Skeletal muscle tissue (tissue), 4 donors: Measurements from ENCODE around the gene PRUNE1. TPM values are rescaled to one million over a fixed set of nuclear protein-coding genes. Genes with fewer than 3 reads are reported as not detected.
A peak's percentile ranks its signal among the peaks of the same experiment; 100 is the strongest.

Experiments
- H3K27ac ChIP-seq: one replicate; pipeline ENCODE4 v1.7.0; 2013; ENCODE audit warnings: mild to moderate bottlenecking, low read depth, low read length, inconsistent platforms
- H3K27me3 ChIP-seq, 3 donors: one replicate each; pipeline ENCODE4 v1.7.0; 2013; ENCODE audit warnings: low read length in 3 of 3; ENCODE audit not compliant: control insufficient read depth in 3 of 3, insufficient read depth in 3 of 3
- H3K36me3 ChIP-seq, 3 donors: one replicate each; pipeline ENCODE4 v1.7.0; 2013; ENCODE audit warnings: low read length in 3 of 3; ENCODE audit not compliant: control insufficient read depth in 3 of 3, insufficient read depth in 3 of 3
- H3K4me1 ChIP-seq, 3 donors: one replicate each; pipeline ENCODE4 v1.7.0; 2013; ENCODE audit warnings: low read length in 3 of 3, mild to moderate bottlenecking in 3 of 3; ENCODE audit not compliant: control insufficient read depth in 3 of 3, insufficient read depth in 3 of 3
- H3K4me3 ChIP-seq, 3 donors: one replicate each; pipeline ENCODE4 v1.7.0; 2013; ENCODE audit warnings: low read length in 3 of 3
- H3K9ac ChIP-seq, 3 donors: one replicate each; pipeline ENCODE4 v1.7.0; 2013; ENCODE audit warnings: low read length in 3 of 3, mild to moderate bottlenecking in 3 of 3, moderate library complexity in 2 of 3, low read depth in 1 of 3
- H3K9me3 ChIP-seq, 3 donors: one replicate each; pipeline ENCODE4 v1.7.0; 2013; ENCODE audit warnings: low read length in 3 of 3; ENCODE audit not compliant: control insufficient read depth in 3 of 3
- total RNA-seq: library from RNA; depleted of rRNA; stranded (reverse); fragments of >200 nt; gene quantifications from one replicate; pipeline ENCODE4 v1.2.3, GENCODE V29; 2014
- donor health status: Osteomylitis.

Gene PRUNE1
- total RNA-seq, 1 donor from 2014 or later = 9.9 TPM

DNA sequence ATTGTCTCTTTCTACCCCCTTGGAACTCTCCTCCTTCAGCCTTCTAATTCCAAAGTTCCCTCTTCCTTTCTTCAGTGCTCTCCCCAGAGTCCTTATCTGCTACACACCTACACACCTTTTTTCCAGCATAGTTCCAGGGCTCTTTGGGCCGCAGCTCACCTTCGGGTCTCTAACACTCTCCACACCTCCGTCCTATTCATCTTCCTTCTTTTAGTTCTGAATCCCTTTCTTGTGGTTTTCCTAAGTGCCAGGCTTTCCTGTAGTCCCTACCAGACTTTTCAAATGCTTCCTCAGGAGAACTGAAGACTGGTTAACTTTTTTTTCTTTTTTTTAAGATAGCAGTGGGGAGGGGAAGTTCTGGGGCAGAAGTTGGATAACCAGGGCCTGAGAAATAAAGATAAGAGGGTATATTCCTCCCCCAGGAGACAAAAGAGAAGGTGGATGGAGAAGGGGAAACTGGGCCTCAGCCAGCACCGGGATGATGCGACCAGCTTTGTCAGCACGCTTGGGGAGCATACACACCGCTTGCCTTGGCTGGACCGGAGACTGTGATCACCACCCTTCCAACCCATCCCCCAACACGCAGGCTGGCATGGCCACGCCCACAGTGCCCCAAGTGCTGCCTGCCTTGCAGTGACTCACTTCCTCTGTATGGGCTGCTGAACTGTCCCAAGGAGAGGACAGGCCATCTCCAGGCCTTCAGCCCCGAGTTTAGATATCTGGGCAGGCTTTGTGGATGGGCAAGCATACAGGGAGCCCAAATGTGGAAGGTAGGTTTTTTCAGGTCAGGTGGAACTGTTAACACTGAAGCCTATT, 31.2 kb upstream of the PRUNE1 start:
- Histone ChIP-seq H3K4me1 (peaks cover 26 to 39% (median 33%) of the 10 kb centered on the region in 3 donors), H3K27me3 (no peaks in the 10 kb centered on the region), H3K36me3 (peaks cover 0 to 2% (median 0%) of the 10 kb centered on the region in 3 donors), H3K9ac (peak overlapping the region; percentile 7 to 45 (median 40)), H3K4me3 (peak overlapping the region in 2 of 3 donors; percentile 30 to 49), H3K9me3 (no peaks in the 10 kb centered on the region), H3K27ac (peak overlapping the region; percentile 66)

DNA sequence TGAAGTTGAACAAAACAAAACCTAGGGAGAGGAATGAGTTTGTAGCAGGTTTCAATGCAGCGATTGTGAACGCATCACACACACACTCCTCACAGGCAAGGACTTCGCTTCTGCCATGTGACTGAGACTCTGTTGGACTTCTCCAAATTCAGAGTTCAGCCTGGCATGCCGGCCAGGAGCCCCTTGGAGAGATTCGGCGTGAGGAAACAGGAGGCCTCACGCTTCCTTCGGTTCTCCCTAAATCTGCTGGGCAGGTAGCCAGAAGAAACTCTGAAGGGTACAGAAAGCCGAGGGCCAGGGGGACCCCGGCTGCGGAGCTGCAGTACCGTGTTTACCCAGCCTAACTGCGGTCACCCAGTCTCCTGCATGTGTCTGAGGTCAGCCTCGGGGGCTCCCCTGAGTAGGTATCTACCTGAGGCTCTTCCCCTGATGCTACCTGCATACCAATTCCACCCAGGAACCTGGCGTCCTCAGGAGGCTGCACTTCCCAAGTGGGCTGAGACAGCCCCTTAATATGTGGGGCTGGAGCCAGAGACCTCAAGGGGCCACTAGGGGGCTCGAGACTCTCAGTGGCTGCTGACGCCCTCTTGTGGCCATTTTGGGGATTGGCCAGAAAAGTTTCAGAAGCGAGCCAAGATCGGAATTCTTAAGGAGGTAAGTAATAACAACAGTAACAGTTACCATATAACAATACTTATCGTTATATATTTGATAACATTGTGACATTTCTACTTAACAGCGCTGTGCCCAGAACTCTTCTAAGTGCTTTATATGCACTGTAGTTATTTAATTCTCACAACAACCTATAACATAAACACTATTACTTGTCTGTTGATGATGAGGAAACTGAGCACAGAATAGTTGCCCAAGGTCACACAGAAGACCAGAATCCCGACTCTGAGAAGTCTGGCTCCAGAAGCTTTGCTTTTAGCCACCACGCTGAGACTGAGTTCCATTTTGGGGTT, 28.9 kb upstream of the PRUNE1 start:
- Histone ChIP-seq H3K4me3 (peak overlapping the region in 1 of 3 donors; percentile 14), H3K4me1 (peaks cover 9 to 20% (median 15%) of the 10 kb centered on the region in 3 donors), H3K36me3 (no peaks in the 10 kb centered on the region), H3K9me3 (no peaks in the 10 kb centered on the region), H3K27me3 (no peaks in the 10 kb centered on the region), H3K27ac (no peak overlapping the region), H3K9ac (peak overlapping the region in 2 of 3 donors; percentile 10 to 50)

DNA sequence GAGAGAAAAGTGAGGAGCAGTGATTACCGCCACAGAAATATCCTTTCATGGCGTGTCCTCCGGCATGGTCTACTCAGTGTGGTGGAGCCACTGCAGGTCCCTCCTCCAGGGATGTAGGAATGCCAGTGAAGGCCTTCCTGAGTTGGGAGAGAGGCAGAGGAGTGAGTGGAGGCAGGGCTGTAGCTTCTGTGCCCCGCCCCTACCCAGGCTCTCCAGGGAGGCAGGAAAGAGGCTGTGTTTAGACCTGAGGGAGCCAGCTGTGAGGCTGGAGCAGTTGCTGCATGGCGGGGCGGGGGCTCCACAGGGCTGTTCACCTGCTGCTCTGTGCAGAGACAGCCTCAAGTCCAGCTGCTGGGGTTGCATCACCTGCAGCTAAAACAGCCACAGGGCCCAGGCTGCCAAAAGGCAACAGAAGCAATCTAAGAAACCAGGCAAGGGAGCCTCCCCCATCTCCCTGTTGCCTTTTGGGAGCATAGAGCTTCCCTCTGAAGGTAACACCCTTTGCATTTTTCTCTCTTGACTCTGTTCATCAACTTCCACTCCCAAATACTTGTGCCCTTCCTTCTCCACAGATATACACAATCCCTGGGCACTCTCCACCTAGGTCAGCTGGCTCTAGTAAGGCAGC, 27.0 kb upstream of the PRUNE1 start:
- Histone ChIP-seq H3K27ac (no peak overlapping the region), H3K36me3 (no peaks in the 10 kb centered on the region)

DNA sequence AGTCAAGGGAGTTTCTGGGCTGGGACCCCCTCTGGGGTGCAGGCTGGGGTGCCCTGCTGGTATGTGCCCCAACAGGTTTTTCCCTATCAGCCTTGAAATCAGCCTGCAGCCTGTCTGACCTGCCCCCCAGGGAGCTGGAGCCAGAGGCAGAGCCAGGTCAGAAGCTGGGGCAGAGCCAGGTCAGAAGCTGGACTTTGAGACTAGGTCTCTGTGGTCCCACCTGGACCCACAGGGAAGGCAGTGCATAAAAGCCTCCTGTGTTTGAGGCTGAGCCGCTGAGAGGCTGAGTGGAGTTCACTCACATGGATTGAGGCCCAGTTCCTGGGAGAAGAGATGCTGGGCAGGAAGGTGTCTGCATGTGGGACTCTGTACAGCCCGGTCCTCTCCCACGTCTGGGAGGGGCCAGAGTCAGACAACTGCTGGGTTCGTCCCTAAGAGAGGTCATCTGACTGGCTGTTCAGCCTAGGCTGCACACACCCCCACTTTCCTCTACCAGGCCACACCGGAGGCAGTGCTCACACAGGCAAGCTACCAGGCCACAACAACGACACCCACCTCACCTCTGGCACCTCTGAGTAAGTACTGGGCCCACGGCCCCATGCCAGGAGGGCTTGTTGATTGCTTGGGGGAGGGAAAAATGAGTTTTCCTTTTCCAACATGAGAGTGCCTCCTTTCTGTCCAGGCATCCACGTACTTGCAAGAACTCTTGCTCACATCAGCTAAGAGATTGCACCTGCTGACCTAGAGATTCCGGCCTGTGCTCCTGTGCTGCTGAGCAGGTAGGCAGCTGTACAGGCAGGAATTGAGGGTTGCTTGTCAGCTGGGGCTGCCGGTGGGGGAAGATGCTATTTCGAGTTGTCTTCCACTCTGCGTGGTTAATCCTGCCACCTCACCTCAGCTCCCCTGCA, 26.2 kb upstream of the PRUNE1 start, which contains the start of gene ANXA9:
ANXA9 (plus strand) TSS at position 488 of the 908 bp plus-strand sequence. CDS start 814 bp downstream, outside the sequence.
- Histone ChIP-seq H3K27ac (no peak within 1 kb of the TSS), H3K4me1 (peaks cover 12 to 15% (median 13%) of the 10 kb centered on the region in 3 donors), H3K27me3 (no peaks in the 10 kb centered on the region), H3K4me3 (no peak within 1 kb of the TSS), H3K36me3 (no peaks in the 10 kb centered on the region), H3K9me3 (no peaks in the 10 kb centered on the region), H3K9ac (peak within 1 kb of the TSS in 1 of 3 donors; percentile 33)

More for the DNA sequence above, 27.0 kb upstream of the PRUNE1 start:
- Histone ChIP-seq H3K9me3 (no peaks in the 10 kb centered on the region), H3K4me3 (no peak overlapping the region), H3K9ac (no peak overlapping the region), H3K27me3 (no peaks in the 10 kb centered on the region), H3K4me1 (peaks cover 12 to 17% (median 13%) of the 10 kb centered on the region in 3 donors)

DNA sequence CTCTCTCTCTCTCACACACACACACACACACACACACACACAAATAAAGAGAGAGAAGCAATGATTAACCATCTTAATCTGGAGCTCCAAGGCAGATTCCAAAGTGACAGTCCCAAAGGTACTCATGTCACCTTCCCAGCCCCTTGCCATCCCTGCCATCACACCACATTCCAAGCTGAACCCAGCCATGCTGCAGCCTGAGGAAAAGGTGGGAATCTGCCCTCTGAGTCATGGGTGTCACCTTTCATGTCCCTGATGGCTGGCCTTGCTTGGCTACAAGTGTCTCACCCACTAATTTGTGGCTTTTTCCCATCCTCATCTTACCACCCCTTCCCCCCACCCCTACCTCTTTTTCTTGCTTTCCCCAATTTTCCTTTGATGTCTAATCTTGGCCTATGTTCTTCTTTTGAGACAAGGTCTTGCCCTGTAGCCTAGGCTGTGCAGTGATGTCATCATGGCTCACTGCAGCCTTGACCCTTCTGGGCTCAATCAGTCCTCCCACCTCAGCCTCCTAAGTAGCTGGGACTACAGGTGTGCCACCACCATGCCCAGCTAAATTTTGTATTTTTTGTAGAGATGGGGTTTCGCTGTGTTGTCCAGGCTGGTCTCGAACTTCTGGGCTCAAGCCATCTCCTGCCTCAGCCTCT, 22.9 kb upstream of the PRUNE1 start:
- Histone ChIP-seq H3K27me3 (no peaks in the 10 kb centered on the region), H3K9ac (no peak overlapping the region), H3K36me3 (no peaks in the 10 kb centered on the region), H3K27ac (no peak overlapping the region), H3K4me3 (no peak overlapping the region), H3K4me1 (peaks cover 0 to 3% (median 0%) of the 10 kb centered on the region in 3 donors), H3K9me3 (no peaks in the 10 kb centered on the region)

DNA sequence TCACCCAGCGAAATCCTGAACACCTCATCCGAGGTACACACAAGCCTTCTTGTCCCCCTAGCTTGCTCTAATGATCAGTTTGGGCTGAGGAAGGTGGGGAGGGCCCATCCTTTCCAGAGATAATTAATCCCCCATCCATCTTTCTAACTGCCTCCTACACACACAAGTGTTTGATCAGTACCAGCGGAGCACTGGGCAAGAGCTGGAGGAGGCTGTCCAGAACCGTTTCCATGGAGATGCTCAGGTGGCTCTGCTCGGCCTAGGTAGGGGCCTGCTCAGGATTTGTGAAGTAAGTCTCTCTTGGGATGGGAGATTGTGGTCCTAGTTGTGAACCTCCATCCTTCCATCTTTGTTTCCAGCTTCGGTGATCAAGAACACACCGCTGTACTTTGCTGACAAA, 20.3 kb upstream of the PRUNE1 start:
- no peak overlapping the region for H3K9ac ChIP-seq
- H3K4me3 ChIP-seq = no peak overlapping the region
- peaks cover 0 to 3% (median 0%) of the 10 kb centered on the region in 3 donors for H3K4me1 ChIP-seq
- H3K9me3 ChIP-seq = no peaks in the 10 kb centered on the region
- no peaks in the 10 kb centered on the region for H3K36me3 ChIP-seq
- no peak overlapping the region for H3K27ac ChIP-seq
- no peaks in the 10 kb centered on the region for H3K27me3 ChIP-seq

DNA sequence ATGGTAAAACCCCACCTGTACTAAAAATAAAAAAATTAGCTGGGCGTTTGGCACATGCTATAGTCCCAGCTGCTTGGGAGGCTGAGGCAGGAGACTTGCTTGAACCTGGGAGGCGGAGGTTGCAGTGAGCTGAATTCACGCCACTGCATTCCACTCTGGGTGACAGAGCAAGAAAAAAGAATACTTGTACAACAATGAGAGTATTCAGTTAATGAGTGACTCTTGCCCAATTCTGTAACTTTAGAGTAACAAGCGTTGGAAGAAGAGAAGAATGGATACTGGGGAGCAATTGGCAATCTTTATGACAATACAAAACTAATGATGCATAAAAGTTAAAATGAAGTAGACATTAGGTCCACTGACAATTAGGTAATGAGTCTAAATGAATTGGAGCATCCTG, 15.6 kb upstream of the PRUNE1 start:
- Histone ChIP-seq H3K27me3 (no peaks in the 10 kb centered on the region), H3K36me3 (peaks cover 5 to 10% (median 9%) of the 10 kb centered on the region in 3 donors), H3K9ac (no peak overlapping the region), H3K27ac (no peak overlapping the region), H3K4me3 (no peak overlapping the region), H3K4me1 (peaks cover 9 to 11% (median 9%) of the 10 kb centered on the region in 3 donors), H3K9me3 (no peaks in the 10 kb centered on the region)

DNA sequence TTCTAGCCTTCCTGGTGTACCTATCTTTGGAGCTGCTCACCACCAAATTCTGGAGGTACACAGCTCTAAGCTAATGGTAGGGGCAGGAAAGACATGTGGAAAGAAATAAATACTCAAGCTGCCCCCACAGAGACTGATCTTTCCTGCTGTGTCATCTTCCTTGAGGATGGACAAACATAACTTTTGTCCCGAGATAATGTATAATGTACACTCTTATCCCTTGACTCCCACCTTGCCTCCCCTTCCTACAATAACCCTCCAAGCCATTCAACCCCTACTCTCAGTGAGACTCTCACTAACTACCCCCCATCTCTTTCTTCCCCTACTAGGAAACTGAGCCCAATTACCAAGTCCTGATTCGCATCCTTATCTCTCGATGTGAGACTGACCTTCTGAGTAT, 14.0 kb upstream of the PRUNE1 start:
- H3K36me3 ChIP-seq = peaks cover 19 to 21% (median 20%) of the 10 kb centered on the region in 3 donors
- H3K4me3 ChIP-seq = no peak overlapping the region
- peaks cover 9 to 11% (median 9%) of the 10 kb centered on the region in 3 donors for H3K4me1 ChIP-seq
- H3K27ac ChIP-seq = no peak overlapping the region
- H3K9ac ChIP-seq = no peak overlapping the region
- no peaks in the 10 kb centered on the region for H3K27me3 ChIP-seq
- H3K9me3 ChIP-seq = no peaks in the 10 kb centered on the region
